ENCODE data around the gene NR6A1.

The NR6A1 gene

DNA sequence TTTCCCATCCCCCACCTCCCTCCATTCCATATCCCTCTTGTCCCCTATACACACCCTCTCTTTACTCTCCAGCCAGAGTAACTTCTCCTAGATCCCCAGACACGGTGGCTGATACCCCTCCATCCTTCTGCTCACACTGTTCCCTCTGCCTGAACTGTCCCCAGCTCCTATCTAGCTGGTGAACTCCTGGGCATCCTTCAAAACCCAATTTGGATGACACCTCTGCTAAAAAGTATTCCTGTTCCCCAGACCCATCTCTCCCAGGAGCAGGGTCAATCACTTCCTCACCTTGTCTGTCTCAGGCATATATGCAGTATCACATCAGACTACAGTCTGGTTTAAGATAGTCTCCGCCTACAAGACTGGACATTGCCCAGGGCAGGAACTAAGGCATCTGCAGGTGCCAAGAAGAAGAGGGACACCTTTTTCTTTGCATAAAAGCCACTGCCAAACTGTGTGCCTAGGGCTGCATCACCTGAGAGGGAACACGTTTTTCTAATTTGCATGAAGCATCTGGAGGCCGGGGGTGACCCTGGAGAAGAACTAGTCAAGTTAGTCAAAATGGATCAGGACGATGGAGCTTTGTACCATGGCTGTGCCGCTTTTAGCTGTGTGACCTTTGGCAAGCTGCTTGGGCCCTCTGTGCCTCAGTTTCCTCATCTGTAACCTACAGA, 291.0 kb downstream of the NR6A1 start:
- ATAC-seq = no peak

DNA sequence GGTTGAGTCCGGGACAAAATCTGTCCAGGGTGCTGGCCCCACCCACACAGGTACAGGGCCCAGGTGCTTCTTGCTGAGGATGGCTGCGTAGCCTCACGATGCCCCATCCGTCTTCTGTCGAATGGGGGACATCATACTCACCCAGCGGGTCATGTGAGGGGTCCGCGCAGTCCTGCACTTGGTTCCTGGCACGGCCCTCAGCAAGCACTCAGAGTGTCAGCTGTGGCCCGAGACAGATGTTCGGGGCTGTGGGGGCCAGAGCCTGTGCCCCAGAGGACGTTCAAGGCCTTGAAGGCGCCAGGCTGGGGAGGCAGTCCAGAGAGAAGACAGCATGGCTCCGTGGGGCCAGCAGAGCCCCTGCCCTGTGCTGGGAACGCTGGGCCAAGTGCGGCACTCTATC, 291.7 kb downstream of the NR6A1 start:
- ATAC-seq = no peak

DNA sequence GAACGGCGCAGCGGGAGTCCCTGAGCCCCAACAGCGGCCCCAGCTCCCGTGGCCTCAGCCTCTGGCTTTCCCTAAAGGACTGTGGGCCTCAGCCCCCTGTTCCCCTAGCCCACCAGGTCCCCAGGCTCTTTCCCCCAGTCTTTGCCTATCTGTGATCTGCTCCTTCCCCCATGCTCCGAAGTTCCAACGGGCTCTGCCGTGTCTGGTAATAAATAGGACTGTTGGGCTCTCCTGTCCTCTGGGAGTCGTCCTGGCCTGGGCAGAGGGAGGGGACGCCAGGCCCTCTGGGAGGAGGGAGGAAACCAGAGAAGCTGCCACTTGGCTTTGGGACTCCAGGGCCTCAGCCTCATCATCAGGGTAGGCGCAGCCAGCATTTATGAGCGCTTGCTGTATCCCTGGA, 292.8 kb downstream of the NR6A1 start:
- ATAC-seq = no peak

GRCh38 chr9:124477648-124478285, 293.3 kb downstream of the NR6A1 start:
- no peak for ATAC-seq

DNA sequence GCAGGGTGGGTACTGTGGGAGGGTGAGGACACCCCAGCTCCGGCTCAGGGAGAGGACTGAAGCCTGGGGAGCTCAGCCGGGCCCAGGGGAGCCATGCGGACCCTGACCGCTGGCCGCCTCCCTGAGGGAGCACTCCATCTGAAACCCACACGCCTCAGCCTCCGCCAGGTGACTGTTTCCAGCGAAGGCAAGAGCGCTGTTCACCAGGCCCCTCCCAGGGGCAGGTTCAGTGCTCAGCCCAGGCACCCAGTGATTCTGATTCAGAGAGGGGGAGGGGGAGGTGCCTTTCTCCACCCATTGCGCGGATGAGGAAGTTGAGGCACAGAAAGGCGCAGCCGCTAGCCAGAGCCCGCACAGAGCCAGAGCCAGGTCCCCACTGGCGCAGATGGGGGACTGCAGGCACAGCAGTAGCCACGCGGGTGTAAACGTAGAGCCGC, 293.9 kb downstream of the NR6A1 start:
- ATAC-seq = no peak

- ATAC-seq = no peak
Observed at GRCh38 chr9:124475868-124476690, 295.0 kb downstream of the NR6A1 start.

DNA sequence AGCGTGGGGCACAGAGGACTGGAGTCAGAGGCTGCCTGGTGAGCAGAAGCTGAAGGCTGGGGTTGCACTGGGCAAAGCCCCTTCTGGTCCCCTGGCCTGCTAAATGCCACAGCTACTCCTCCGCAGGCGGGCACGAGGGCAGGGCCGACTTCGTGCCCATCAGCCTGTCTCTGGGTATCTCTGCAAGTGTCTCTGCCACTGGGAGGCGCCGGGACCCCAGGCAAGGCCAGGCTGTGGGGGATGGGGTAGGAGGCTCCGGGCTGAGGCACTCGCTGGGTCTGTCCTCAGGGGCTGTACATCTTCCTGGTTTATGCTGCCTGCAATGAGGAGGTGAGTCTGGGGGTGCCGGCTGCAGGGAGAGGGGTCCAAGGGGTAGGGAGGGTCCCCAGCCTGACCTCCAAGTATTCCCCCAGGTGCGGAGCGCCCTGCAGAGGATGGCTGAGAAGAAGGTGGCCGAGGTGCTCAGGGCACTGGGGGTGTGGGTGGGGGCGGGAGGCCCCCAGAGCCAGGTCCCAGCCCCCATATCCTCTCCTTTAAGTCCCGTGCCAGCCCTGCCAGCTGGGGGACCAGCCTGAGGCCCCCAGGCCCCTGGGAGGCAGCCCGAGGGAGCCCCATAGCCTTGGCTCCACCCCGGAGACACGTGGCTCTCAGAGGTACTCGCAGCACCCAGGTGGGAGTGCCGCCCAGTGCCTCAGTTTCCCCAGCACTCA, 295.8 kb downstream of the NR6A1 start:
- ATAC-seq = no peak

DNA sequence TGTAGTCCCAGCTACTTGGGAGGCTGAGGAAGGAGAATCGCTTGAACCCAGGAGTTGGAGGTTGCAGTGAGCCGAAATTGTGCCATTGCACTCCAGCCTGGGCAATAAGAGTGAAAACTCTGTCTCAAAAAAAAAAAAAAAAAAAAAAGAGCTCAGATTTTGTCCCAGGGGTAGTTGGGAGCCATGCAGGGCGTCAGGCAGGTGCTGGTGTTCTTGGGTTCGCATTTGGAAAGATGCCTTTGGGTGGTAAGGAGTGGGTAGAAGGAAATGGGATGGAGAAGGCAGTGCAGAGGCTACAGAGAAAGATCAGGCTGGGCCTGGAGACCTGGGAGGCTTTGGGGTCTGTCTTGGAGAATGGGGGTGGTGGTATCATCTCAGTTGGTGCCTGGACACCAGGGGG, 297.0 kb downstream of the NR6A1 start:
- ATAC-seq = no peak

- no peak for ATAC-seq
Observed at GRCh38 chr9:124473310-124473709, 297.8 kb downstream of the NR6A1 start.

GRCh38 chr9:124472770-124473169, 298.3 kb downstream of the NR6A1 start:
- ATAC-seq = no peak

- no peak for ATAC-seq
Observed at GRCh38 chr9:124471761-124472160, 299.4 kb downstream of the NR6A1 start.

DNA sequence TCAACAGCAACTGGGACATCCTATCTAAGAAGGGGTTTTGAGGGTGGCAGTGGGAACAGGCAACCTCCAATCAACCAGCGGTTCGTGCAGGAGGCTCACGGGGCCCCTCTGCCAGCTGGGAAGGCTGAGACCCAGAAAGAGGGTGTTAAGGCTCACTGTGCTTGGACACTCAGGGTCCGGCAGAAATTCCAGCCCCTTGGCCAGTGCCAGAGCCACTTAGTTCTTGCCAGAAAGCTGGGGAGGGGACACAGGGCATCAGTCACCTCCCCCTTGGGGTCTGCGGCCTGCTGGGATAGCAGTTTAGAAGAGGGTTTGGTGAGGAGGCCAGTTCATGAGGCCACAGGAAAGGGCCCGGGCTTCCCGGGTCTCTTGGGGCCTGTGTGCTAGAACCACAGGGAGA, 300.4 kb downstream of the NR6A1 start:
- no peak for ATAC-seq

DNA sequence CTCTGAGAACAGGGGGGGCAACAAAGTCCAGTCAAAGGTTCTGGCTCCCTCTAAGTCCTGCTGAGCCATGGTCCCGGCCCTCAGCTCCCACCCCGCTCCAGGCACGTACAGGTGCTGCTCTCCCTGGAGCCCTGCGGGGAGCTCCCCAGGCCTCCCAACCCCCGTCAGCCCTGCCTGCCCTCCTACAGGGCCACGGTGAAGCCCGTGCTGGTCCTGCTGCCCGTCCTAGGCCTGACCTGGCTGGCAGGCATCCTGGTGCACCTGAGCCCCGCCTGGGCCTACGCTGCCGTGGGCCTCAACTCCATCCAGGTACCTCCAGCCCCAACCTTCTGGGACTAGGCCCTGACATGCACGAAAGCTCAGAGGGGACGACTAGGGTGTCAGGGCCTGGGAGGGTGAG, 300.8 kb downstream of the NR6A1 start:
- ATAC-seq = no peak

DNA sequence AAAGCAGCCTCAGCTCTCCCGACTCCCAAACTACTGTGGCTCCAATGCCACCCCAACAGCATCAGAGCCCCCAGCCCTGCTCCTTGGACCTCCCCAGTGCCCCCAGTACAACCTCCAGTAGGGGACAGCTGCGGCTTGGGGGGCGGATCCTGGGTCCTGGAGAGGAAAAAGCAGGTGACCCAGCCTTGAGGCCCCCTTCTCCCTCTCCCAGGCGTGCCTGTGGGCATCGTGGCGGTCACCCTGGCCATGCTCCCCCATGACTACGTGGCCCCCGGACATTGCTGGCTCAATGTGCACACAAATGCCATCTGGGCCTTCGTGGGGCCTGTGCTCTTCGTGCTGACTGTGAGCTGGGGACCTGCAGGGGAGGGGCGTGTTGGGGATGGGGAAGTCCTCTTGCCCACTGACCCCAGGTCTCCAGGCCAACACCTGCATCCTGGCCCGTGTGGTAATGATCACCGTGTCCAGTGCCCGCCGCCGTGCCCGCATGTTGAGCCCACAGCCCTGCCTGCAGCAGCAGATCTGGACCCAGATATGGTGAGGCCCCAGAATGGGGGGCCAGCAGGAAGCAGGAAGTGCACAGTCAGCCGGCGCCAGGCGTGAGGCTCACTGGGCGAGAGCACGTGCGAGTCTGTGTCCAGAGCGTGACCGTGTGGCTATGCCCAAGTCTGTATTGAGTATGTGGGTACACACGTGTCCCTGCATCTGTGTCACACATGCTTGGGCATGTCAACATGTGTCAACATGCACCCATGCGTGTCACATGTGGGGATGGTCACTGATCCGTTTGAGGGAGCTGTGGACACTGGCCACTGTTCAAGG, 301.9 kb downstream of the NR6A1 start:
- no peak for ATAC-seq

DNA sequence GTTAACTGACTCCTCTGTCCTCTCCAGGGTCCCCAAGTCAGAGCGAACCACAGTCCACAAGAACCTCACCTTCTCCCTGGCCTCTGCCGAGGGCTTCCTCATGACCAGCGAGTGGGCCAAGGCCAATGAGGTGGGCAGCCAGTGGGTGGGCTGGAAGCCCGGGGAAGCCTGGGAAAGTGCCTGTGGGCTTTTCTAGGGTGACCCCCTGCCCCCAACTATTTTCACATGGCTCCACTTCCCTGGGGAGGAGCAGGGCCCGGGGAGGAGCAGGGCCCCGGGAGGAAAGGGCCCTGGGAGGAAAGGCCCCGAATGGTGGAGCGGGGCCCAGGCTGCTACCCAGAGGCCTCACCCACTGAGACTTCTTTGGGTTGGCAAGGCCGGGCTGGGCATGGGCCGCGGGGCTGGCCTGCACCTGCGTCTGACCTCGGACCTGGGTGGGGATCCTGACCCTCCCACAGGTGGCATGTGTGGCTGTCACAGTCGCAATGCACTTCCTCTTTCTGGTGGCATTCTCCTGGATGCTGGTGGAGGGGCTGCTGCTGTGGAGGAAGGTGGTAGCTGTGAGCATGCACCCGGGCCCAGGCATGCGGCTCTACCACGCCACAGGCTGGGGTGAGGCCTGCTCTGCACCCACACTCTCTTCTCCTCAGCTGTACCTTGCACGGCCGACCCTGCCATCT, 302.9 kb downstream of the NR6A1 start:
- no peak for ATAC-seq

DNA sequence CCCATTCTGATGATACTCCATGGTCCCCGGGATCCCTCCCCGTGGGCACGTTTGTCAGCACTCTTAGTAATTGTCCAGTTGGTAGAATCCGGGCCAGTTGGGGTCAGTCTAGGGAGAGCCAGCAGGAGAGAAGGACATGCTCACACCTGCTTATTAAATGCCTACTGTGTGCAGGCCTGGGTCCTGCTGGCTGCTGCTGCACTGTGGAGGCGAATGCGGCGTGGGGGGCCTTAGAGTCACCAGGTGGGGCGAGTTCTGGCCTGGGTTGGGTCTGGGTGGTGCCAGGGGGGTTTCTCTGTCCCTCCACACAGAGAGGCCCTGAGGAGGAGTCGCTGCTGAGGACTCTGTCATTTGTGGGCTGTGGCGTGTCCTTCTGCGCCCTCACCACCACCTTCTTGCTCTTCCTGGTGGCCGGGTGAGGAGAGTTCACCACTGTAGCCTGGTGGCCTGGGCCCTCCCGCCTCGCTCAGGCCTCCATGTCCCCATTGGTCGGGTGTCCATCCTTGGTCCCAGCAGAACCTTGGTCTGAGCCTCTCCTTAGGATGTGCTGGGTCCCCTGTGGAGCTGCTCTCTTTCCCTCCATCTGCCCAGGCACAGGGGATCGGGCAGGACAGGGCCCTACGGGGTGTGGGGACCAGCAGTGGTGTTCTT, 303.6 kb downstream of the NR6A1 start:
- no peak for ATAC-seq

Measured in activated CD4-positive, CD25-positive, alpha-beta regulatory T cell treated with anti-CD3 and anti-CD28 coated beads, Interleukin-2, amount 50 U/mL, for 24 hours (primary cell).